Measurements from ENCODE around the gene ANTXR2. TPM values are rescaled to one million over a fixed set of nuclear protein-coding genes. Genes with fewer than 3 reads are reported as not detected.

ANTXR2 gene
- total and polyA plus RNA-seq, 2 donors (not counting 3 experiments of a cell fraction or from before 2014, with no cell fraction given): 6.6 to 64.6 TPM

DNA sequence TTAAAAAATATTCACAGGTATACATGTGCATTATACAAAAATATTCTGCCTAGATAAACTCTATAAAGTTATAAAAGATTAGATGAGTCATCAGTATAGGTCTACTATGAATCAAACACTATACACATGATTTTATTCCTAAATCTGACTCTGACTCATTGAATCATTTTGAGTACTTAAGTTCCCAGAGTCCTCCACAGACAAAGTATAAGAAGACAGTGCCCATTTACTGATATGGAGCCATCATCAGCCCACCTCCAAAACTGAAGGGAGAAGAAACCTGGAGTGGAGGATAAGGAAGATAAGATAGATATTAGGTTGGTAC is 28.7 kb upstream of the ANTXR2 start:
- Histone ChIP-seq H3K4me2 (ENCODE audit: insufficient read depth, low read length) (no peak overlapping the region), H3K9me1 (replicated peaks; ENCODE audit: control insufficient read depth, extremely low read depth, insufficient read depth, low read length) (no peaks in the 10 kb centered on the region), H3K9ac (replicated peaks; ENCODE audit: extremely low read depth, insufficient read depth, low read length) (no peak overlapping the region), H3K9me3 (replicated peaks; ENCODE audit: control insufficient read depth, insufficient read depth, low read length) (no peaks in the 10 kb centered on the region), H4K20me1 (replicated peaks; ENCODE audit: control insufficient read depth, extremely low read depth, insufficient read depth, low read length) (no peaks in the 10 kb centered on the region), H3K27ac (ENCODE audit: insufficient read depth, low read depth, low read length) (no peak overlapping the region), H3K27me3 (ENCODE audit: control insufficient read depth in 2 of 2, insufficient read depth in 2 of 2, low read length in 2 of 2) (no peaks in the 10 kb centered on the region), H3K4me1 (ENCODE audit: control insufficient read depth, extremely low read depth, insufficient read depth, low read length) (peaks cover 10% of the 10 kb centered on the region), H3K4me3 (replicated peaks in 1 of 3; ENCODE audit: insufficient read depth in 1 of 3, low read depth in 1 of 3, low read length in 3 of 3) (no peak overlapping the region), H3K36me3 (ENCODE audit: control insufficient read depth in 2 of 2, extremely low read depth in 1 of 2, insufficient read depth in 2 of 2, low read length in 2 of 2) (no peaks in the 10 kb centered on the region), H3K79me2 (ENCODE audit: control insufficient read depth, insufficient read depth, low read length) (no peaks in the 10 kb centered on the region), H2AFZ (ENCODE audit: low read depth, low read length) (no peak overlapping the region)
- CTCF ChIA-PET: no interaction called here
- BruUV-seq (replicated peaks): no TSS peak
- POLR2A ChIA-PET: no interaction called here
- dilution Hi-C loops (cut with MboI; ENCODE audit: extremely low pct_ligation_motif_present, low sequenced_read_pairs) (no loop called here), intact Hi-C loops (cut with micrococcal nuclease) (no loop called here)
- FAIRE-seq (no peak), DNase-seq (ENCODE audit: low read depth, low spot score) (no peak)
- peak; percentile 72 for TF ChIP-seq FOS (IDR thresholded peaks at IDR 0.05; ENCODE audit: borderline replicate concordance, insufficient read depth, low read length)
- no peak for TF ChIP-seq POLR2A (IDR thresholded peaks at IDR 0.05; ENCODE audit: low read depth, low read length)

DNA sequence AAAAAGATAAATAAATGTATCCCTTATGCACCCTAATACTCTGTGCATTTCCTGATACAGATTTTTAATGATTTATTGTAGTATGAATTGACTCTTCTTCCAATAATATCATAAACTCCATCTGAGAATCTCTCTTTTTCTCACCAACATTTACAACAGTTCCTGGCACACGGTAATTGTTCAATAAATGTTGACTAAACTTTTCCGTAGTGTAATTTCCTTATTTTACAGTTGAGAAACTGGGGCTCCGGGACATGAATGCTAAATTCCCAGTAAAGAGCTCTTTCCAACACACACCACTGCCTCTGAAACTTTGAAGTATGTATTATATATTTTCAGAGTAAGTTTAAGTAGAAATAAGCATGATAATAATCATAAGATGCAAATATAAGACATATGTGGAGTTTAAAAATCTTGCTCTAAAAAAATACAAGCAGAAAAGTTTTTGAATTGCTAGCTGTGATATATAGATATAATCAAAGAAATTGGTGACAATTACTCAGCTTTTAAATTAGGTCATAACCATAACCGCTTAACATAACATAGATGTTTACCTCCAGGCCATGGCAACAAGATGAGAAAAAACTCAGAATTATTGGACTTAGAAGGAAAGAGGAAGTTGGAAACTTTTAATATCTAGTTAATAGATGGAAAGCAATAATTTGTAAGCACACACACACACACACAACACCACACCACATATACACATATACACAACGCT is 28.2 kb upstream of the ANTXR2 start:
- TF ChIP-seq CTCF (IDR thresholded peaks at IDR 0.05; ENCODE audit: extremely low read depth in 1 of 2, insufficient read depth in 1 of 2, low read depth in 1 of 2, low read length in 2 of 2): no peak
- TF ChIP-seq FOS (IDR thresholded peaks at IDR 0.05; ENCODE audit: borderline replicate concordance, insufficient read depth, low read length): no peak
- TF ChIP-seq JUN (IDR thresholded peaks at IDR 0.05; ENCODE audit: borderline replicate concordance, insufficient read depth, insufficient read length, low read depth): no peak
- TF ChIP-seq MAX (IDR thresholded peaks at IDR 0.05; ENCODE audit: insufficient read depth, insufficient read length): no peak
- no peak for TF ChIP-seq GATA2 (IDR thresholded peaks at IDR 0.05; ENCODE audit: insufficient read depth, insufficient read length, low read depth, low read length)
- no peak for TF ChIP-seq EZH2 (IDR thresholded peaks at IDR 0.05; ENCODE audit: borderline replicate concordance, low read depth, low read length, severe bottlenecking)
- TF ChIP-seq POLR2AphosphoS5 (IDR thresholded peaks at IDR 0.05; ENCODE audit: insufficient read depth, low read depth, low read length): no peak
- TF ChIP-seq MYC (IDR thresholded peaks at IDR 0.05; ENCODE audit: low read depth, low read length): no peak
- TF ChIP-seq POLR2A (IDR thresholded peaks at IDR 0.05; ENCODE audit: low read depth, low read length): no peak
- Histone ChIP-seq H4K20me1 (replicated peaks; ENCODE audit: control insufficient read depth, extremely low read depth, insufficient read depth, low read length) (no peaks in the 10 kb centered on the region), H3K36me3 (ENCODE audit: control insufficient read depth in 2 of 2, extremely low read depth in 1 of 2, insufficient read depth in 2 of 2, low read length in 2 of 2) (no peaks in the 10 kb centered on the region), H3K27ac (ENCODE audit: insufficient read depth, low read depth, low read length) (no peak overlapping the region), H3K9ac (replicated peaks; ENCODE audit: extremely low read depth, insufficient read depth, low read length) (no peak overlapping the region), H3K27me3 (ENCODE audit: control insufficient read depth in 2 of 2, insufficient read depth in 2 of 2, low read length in 2 of 2) (no peaks in the 10 kb centered on the region), H2AFZ (ENCODE audit: low read depth, low read length) (no peak overlapping the region), H3K4me3 (replicated peaks in 1 of 3; ENCODE audit: insufficient read depth in 1 of 3, low read depth in 1 of 3, low read length in 3 of 3) (no peak overlapping the region), H3K79me2 (ENCODE audit: control insufficient read depth, insufficient read depth, low read length) (no peaks in the 10 kb centered on the region), H3K4me2 (ENCODE audit: insufficient read depth, low read length) (no peak overlapping the region), H3K9me1 (replicated peaks; ENCODE audit: control insufficient read depth, extremely low read depth, insufficient read depth, low read length) (no peaks in the 10 kb centered on the region), H3K4me1 (ENCODE audit: control insufficient read depth, extremely low read depth, insufficient read depth, low read length) (peaks cover 10% of the 10 kb centered on the region), H3K9me3 (replicated peaks; ENCODE audit: control insufficient read depth, insufficient read depth, low read length) (no peaks in the 10 kb centered on the region)
- BruUV-seq (replicated peaks): no TSS peak
- intact Hi-C loops (cut with micrococcal nuclease): no loop called here
- ChIA-PET CTCF (no interaction called here), POLR2A (no interaction called here)
- dilution Hi-C loops (cut with MboI; ENCODE audit: extremely low pct_ligation_motif_present, low sequenced_read_pairs): no loop called here
- no peak for FAIRE-seq
- peak; percentile 56 for DNase-seq (ENCODE audit: low read depth, low spot score)

Data from endothelial cell of umbilical vein (primary cell).